H1 (cell line): ENCODE data around the gene USP10. TPM values are rescaled to one million over a fixed set of nuclear protein-coding genes. Genes with fewer than 3 reads are reported as not detected.

Source experiments
- CTCF ChIA-PET: fragments of 300-600 bp; sonication (Branson Sonifier 250); formaldehyde crosslinking; loops from one replicate; lab custom pipeline; 2021; ENCODE audit not compliant: partially characterized antibody; lab: Charles Lee
- POLR2A ChIA-PET: fragments of 300-600 bp; sonication (Branson Sonifier 250); formaldehyde crosslinking; loops from one replicate; lab custom pipeline; 2021; ENCODE audit warnings: inconsistent platforms; ENCODE audit not compliant: partially characterized antibody; lab: Charles Lee
- DNase-seq, 2 experiments: peaks; one replicate each; pipeline versions ENCODE4 v3.0.0 to v3.0.0-alpha.2; 2010 to 2022; ENCODE audit warnings: low spot score in 2 of 2, low read depth in 1 of 2, mixed read lengths in 1 of 2
- FAIRE-seq: peaks from 2 replicates; lab custom pipeline; 2011; peaks lifted over from hg19 to GRCh38; lab: Jason Lieb, UNC
- H2AFZ ChIP-seq: 2 replicates; pipeline ENCODE4 v1.8.1; 2012; ENCODE audit warnings: low read length, inconsistent platforms
- H2AK5ac ChIP-seq: 2 replicates; pipeline ENCODE4 v1.6.1; 2013; ENCODE audit warnings: low read depth, low read length
- H2BK120ac ChIP-seq: replicated peaks from 2 replicates; pipeline ENCODE3; 2013; ENCODE audit warnings: low read depth, low read length, inconsistent platforms
- H2BK12ac ChIP-seq: 2 replicates; pipeline ENCODE4 v1.6.1; 2013; ENCODE audit warnings: low read depth, low read length
- H2BK15ac ChIP-seq: 2 replicates; pipeline ENCODE4 v1.6.1; 2013; ENCODE audit warnings: low read length
- H2BK20ac ChIP-seq: 2 replicates; pipeline ENCODE4 v1.6.1; 2013; ENCODE audit warnings: low read length
- H2BK5ac ChIP-seq: 2 replicates; pipeline ENCODE4 v1.6.1; 2013; ENCODE audit warnings: low read depth, low read length
- H3K14ac ChIP-seq: 2 replicates; pipeline ENCODE4 v1.6.1; 2013; ENCODE audit warnings: inconsistent platforms; ENCODE audit not compliant: insufficient read length
- H3K18ac ChIP-seq: 2 replicates; pipeline ENCODE4 v1.6.1; 2013; ENCODE audit warnings: low read length; ENCODE audit errors: extremely low read depth
- H3K23ac ChIP-seq: 2 replicates; pipeline ENCODE4 v1.6.1; 2013; ENCODE audit warnings: inconsistent platforms; ENCODE audit not compliant: insufficient read length
- H3K23me2 ChIP-seq: 2 replicates; pipeline ENCODE4 v1.6.1; 2013; ENCODE audit warnings: low read depth, low read length
- H3K27ac ChIP-seq: 2 replicates; pipeline ENCODE4 v1.6.1; 2011; ENCODE audit warnings: low read depth, low read length, inconsistent platforms
- H3K27me3 ChIP-seq, 4 experiments: replicated peaks in 1 of 4; 1 replicate in 1 of 4; 2 replicates in 3 of 4; pipeline versions ENCODE4 v1.6.1 to v1.8.1; 2011 to 2013; ENCODE audit warnings: low read length in 3 of 4, mild to moderate bottlenecking in 3 of 4, inconsistent platforms in 2 of 4, mixed read lengths in 2 of 4, moderate library complexity in 1 of 4; ENCODE audit not compliant: control insufficient read depth in 3 of 4, insufficient read depth in 3 of 4; ENCODE audit errors: extremely low read depth in 1 of 4
- H3K36me3 ChIP-seq, 4 experiments: 2 replicates each; pipeline versions ENCODE4 v1.6.1 to v1.8.1; 2011 to 2013; ENCODE audit warnings: mild to moderate bottlenecking in 4 of 4, low read length in 3 of 4, moderate library complexity in 2 of 4, control low read depth in 1 of 4, inconsistent platforms in 1 of 4; ENCODE audit not compliant: insufficient read depth in 4 of 4, control insufficient read depth in 2 of 4
- H3K4ac ChIP-seq: replicated peaks from 2 replicates; pipeline ENCODE3; 2013; ENCODE audit warnings: low read length, low read depth, mixed read lengths, inconsistent platforms; ENCODE audit not compliant: insufficient read length
- H3K4me1 ChIP-seq, 4 experiments: replicated peaks in 1 of 4; 1 replicate in 1 of 4; 2 replicates in 3 of 4; pipeline versions ENCODE4 v1.6.1 to v1.8.1; 2011 to 2013; ENCODE audit warnings: low read length in 3 of 4, inconsistent platforms in 2 of 4, mixed read lengths in 1 of 4; ENCODE audit not compliant: insufficient read depth in 4 of 4, control insufficient read depth in 3 of 4
- H3K4me2 ChIP-seq, 2 experiments: 2 replicates each; pipeline versions ENCODE4 v1.6.1 to v1.8.1; 2011 to 2013; ENCODE audit warnings: low read depth in 2 of 2, low read length in 2 of 2, control low read depth in 1 of 2, inconsistent platforms in 1 of 2, mild to moderate bottlenecking in 1 of 2; ENCODE audit not compliant: insufficient read depth in 1 of 2
- H3K4me3 ChIP-seq, 4 experiments: fragments of 200-600, 300-600 bp in 1 of 4; sonication (generic), shearing (Covaris generic), sonication (Bioruptor Twin) in 1 of 4; 2 replicates each; pipeline versions ENCODE4 v1.5.1 to v1.8.1; 2011 to 2016; ENCODE audit warnings: low read length in 4 of 4, low read depth in 3 of 4, control low read depth in 2 of 4, inconsistent platforms in 2 of 4, mild to moderate bottlenecking in 2 of 4, mixed read lengths in 1 of 4, moderate library complexity in 1 of 4; ENCODE audit not compliant: insufficient read depth in 2 of 4; ENCODE audit errors: extremely low read depth in 1 of 4
- H3K56ac ChIP-seq: replicated peaks from 2 replicates; pipeline ENCODE3; 2013; ENCODE audit warnings: low read depth, mild to moderate bottlenecking, mixed read lengths, low read length, inconsistent platforms; ENCODE audit not compliant: insufficient read length
- H3K79me1 ChIP-seq: 2 replicates; pipeline ENCODE4 v1.6.1; 2013; ENCODE audit warnings: low read depth, low read length, control low read depth
- H3K79me2 ChIP-seq, 2 experiments: 2 replicates each; pipeline versions ENCODE4 v1.6.1 to v1.8.1; 2012 to 2013; ENCODE audit warnings: low read length in 2 of 2, mild to moderate bottlenecking in 2 of 2, inconsistent platforms in 1 of 2; ENCODE audit not compliant: insufficient read depth in 2 of 2, control insufficient read depth in 1 of 2
- H3K9ac ChIP-seq, 4 experiments: replicated peaks in 1 of 4; 1 replicate in 1 of 4; 2 replicates in 3 of 4; pipeline versions ENCODE4 v1.6.1 to v1.8.1; 2011 to 2013; ENCODE audit warnings: low read depth in 3 of 4, low read length in 3 of 4, control low read depth in 2 of 4, mild to moderate bottlenecking in 2 of 4, moderate library complexity in 2 of 4, inconsistent platforms in 1 of 4; ENCODE audit errors: extremely low read depth in 1 of 4
- H3K9me3 ChIP-seq, 2 experiments: 2 replicates each; pipeline versions ENCODE4 v1.6.1 to v1.8.1; 2012 to 2013; ENCODE audit warnings: mild to moderate bottlenecking in 2 of 2, moderate library complexity in 2 of 2, control low read depth in 1 of 2, inconsistent platforms in 1 of 2, low read depth in 1 of 2, low read length in 1 of 2, mixed read lengths in 1 of 2; ENCODE audit not compliant: insufficient read depth in 2 of 2
- H4K20me1 ChIP-seq, 2 experiments: replicated peaks in 1 of 2; 2 replicates each; pipeline versions ENCODE3 to v1.8.1; 2011 to 2013; ENCODE audit warnings: inconsistent platforms in 2 of 2, low read length in 2 of 2, mild to moderate bottlenecking in 1 of 2; ENCODE audit not compliant: insufficient read depth in 2 of 2, control insufficient read depth in 1 of 2
- H4K5ac ChIP-seq: 2 replicates; pipeline ENCODE4 v1.6.1; 2013; ENCODE audit warnings: low read length, low read depth, mixed read lengths, inconsistent platforms; ENCODE audit not compliant: insufficient read length
- H4K8ac ChIP-seq: 2 replicates; pipeline ENCODE4 v1.8.0; 2013; ENCODE audit warnings: mild to moderate bottlenecking, moderate library complexity, low read length, inconsistent platforms; ENCODE audit not compliant: insufficient read depth; ENCODE audit errors: extremely low read depth
- H4K91ac ChIP-seq: replicated peaks from 2 replicates; pipeline ENCODE3; 2013; ENCODE audit warnings: low read length, mixed read lengths, inconsistent platforms; ENCODE audit not compliant: insufficient read length
- BACH1 ChIP-seq: IDR thresholded peaks from 2 replicates; pipeline ENCODE4 v1.6.1; 2012; ENCODE audit warnings: low read length, improper control_type of control experiment
- CBX5 ChIP-seq: fragments of 300-800, 300-1000 bp; sonication (generic); IDR thresholded peaks from 2 replicates; pipeline ENCODE4 v1.7.1; 2016; ENCODE audit warnings: antibody characterized with exemption, low read length, low read depth
- JUND ChIP-seq: IDR thresholded peaks from 2 replicates; pipeline ENCODE4 v1.6.1; 2011; ENCODE audit warnings: mild to moderate bottlenecking, improper control_type of control experiment, low read length
- POLR2A ChIP-seq, 2 experiments: IDR thresholded peaks; 1 replicate in 1 of 2; 2 replicates in 1 of 2; pipeline ENCODE4 v1.6.1; 2011; ENCODE audit warnings: low read depth in 2 of 2, low read length in 2 of 2, mild to moderate bottlenecking in 2 of 2; ENCODE audit errors: control extremely low read depth in 1 of 2
- SIN3A ChIP-seq, 2 experiments: IDR thresholded peaks in 1 of 2; conservative IDR thresholded peaks in 1 of 2; 2 replicates each; pipeline ENCODE4 v1.6.1; 2011 to 2012; ENCODE audit warnings: low read length in 2 of 2, improper control_type of control experiment in 1 of 2, low read depth in 1 of 2, mild to moderate bottlenecking in 1 of 2
- SRF ChIP-seq: IDR thresholded peaks from 2 replicates; pipeline ENCODE4 v1.6.1; 2011; ENCODE audit warnings: mild to moderate bottlenecking, low read depth, low read length, moderate library complexity
- TAF7 ChIP-seq: optimal IDR thresholded peaks from 2 replicates; pipeline ENCODE3; 2011; ENCODE audit warnings: low read depth, mild to moderate bottlenecking, inconsistent platforms, low read length, moderate library complexity, borderline replicate concordance
- YY1 ChIP-seq: IDR thresholded peaks from 2 replicates; pipeline ENCODE4 v1.6.1; 2011; ENCODE audit warnings: low read depth, mild to moderate bottlenecking, low read length
- WGBS, 2 experiments: shearing (Covaris generic) in 1 of 2; methylation state at CpG; one replicate each; pipeline versions ENCODE4 v1.1.6 to v1.1.7; 2013 to 2015; ENCODE audit warnings: low lambda C conversion rate in 2 of 2, mixed read lengths in 2 of 2, inconsistent platforms in 1 of 2, low coverage in 1 of 2, missing lambda C conversion rate in 1 of 2; ENCODE audit not compliant: insufficient replicate concordance in 2 of 2, insufficient coverage in 1 of 2, insufficient read length in 1 of 2; ENCODE audit errors: extremely low coverage in 1 of 2, missing lambda C conversion rate in 1 of 2; 5-methylcytosine and 5-hydroxymethylcytosine counted together
- polyA plus RNA-seq, 7 experiments: library from polyadenylated mRNA; depleted of rRNA in 3 of 7; stranded (reverse) in 5 of 7; unstranded in 2 of 7; fragments of >200 nt in 5 of 7; fragments of 200-250 nt in 2 of 7; gene quantifications; 1 replicate in 5 of 7; 2 replicates in 1 of 7; 4 replicates in 1 of 7; pipeline versions ENCODE4 v1.2.1 to v1.2.3, GENCODE V29; 2011 to 2013; ENCODE audit warnings: missing spikeins in 2 of 7, mixed read lengths in 2 of 7
- total RNA-seq: library from RNA; stranded (reverse); fragmentation: NEBNext Ultra II Directional; extraction: Animal tissue kit (Norgen Biotek cat#: 25700); gene quantifications from 2 replicates; pipeline ENCODE4 v1.2.1, GENCODE V29; 2021
- TF ChIP-seq, protein P1 (sequence below): IDR thresholded peaks from 2 replicates; pipeline ENCODE4 v1.6.1; 2012; ENCODE audit warnings: inconsistent platforms

Gene USP10
- total and polyA plus RNA-seq, 2 of the 8 experiments (the other 6 are each of a cell fraction or from before 2014, with no cell fraction given), result 171 to 195 TPM

DNA sequence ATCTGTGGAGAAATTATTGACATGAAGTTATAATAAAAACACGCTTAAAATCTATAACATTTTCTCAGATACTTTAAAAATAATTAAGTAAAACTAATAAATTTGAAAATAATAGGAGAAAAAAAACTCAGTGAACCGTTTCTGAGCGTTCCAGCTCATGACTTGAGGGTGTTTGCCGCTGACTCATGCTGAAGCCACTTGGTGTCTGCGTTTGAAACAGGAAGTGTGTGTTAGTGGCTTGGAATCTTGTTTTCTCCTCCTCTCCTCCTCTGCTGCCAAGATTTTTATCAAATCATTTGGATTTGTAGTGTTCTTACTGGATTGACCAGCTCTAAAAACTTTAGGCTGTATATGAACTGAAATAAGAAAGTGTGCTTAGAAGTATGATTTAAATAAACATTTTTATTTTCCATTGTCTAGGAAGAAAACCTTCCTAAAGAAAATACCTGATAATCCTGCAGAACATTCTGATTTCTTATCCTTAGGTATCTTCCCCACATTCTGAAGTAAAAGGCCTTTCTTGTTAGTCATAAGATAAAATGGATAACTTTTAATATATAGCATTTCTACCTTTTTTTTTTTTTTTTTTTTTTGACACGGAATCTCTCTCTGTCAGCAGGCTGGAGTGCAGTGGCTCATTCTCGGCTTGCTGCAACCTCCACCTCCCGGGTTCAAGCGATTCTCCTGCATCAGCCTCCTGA, 30.8 kb downstream of the USP10 start:
- POLR2A ChIA-PET, result no interaction called here
- TF ChIP-seq BACH1, result peak; percentile 89
- TF ChIP-seq POLR2A (IDR thresholded peaks at IDR 0.05; ENCODE audit: control extremely low read depth in 1 of 2, low read depth in 2 of 2, low read length in 2 of 2), result no peak
- TF ChIP-seq SIN3A (conservative IDR thresholded peaks at IDR 0.05 in 1 of 2, IDR thresholded peaks at IDR 0.05 in 1 of 2; ENCODE audit: low read depth in 1 of 2, low read length in 2 of 2), result no peak
- no peak for TF ChIP-seq YY1
- TF ChIP-seq SRF, result no peak
- TF ChIP-seq CBX5, result no peak
- no peak for TF ChIP-seq TAF7
- peak; percentile 39; the same call in 1 of the 2 replicates for TF ChIP-seq JUND
- TF ChIP-seq, protein P1, sequence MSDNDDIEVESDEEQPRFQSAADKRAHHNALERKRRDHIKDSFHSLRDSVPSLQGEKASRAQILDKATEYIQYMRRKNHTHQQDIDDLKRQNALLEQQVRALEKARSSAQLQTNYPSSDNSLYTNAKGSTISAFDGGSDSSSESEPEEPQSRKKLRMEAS, result no peak
- CTCF ChIA-PET, result interaction anchor here (0.6 to 13.2 kb wide), 10 partner anchors 8 to 973 kb away, joined by 3 to 137 read pairs (median 4); no protein-coding TSS in a partner anchor
- Histone ChIP-seq H3K56ac (no peak overlapping the region), H3K79me1 (no peaks in the 10 kb centered on the region; the same call in 1 of the 2 replicates), H4K8ac (no peak overlapping the region), H3K23me2 (no peaks in the 10 kb centered on the region), H3K4me3 (no peak overlapping the region), H3K4me2 (no peak overlapping the region), H2AFZ (no peak overlapping the region), H2BK15ac (no peak overlapping the region), H3K9ac (no peak overlapping the region), H4K5ac (peak overlapping the region; percentile 34), H3K79me2 (peaks cover 9 to 99% of the 10 kb centered on the region in 2 experiments), H4K91ac (no peak overlapping the region), H3K36me3 (peaks cover 0 to 5% (median 0%) of the 10 kb centered on the region in 4 experiments; a peak in 1 of 8 replicates), H3K27me3 (no peaks in the 10 kb centered on the region), H3K18ac (no peak overlapping the region), H2BK120ac (no peak overlapping the region), H3K4me1 (peaks cover 9 to 22% (median 15%) of the 10 kb centered on the region in 4 experiments), H2BK20ac (no peak overlapping the region), H3K14ac (no peak overlapping the region), H4K20me1 (peaks cover 22 to 23% of the 10 kb centered on the region in 2 experiments), H3K9me3 (no peaks in the 10 kb centered on the region), H3K27ac (no peak overlapping the region), H2BK12ac (no peak overlapping the region), H3K23ac (no peak overlapping the region), H2BK5ac (no peak overlapping the region), H3K4ac (no peak overlapping the region), H2AK5ac (no peak overlapping the region)
- FAIRE-seq, result no peak
- 58% methylated on average over 8 of the region's 9 CpGs; no CpG with 5 or more reads in 1 of the 2 experiments for WGBS, 2 experiments
- peak in 1 of 2 experiments; percentile 14 for DNase-seq
